Bronchial epithelial cell (primary cell): ENCODE data around the gene OR2T10. TPM values are rescaled to one million over a fixed set of nuclear protein-coding genes. Genes with fewer than 3 reads are reported as not detected.

Experiments
- total RNA-seq: library from RNA; depleted of rRNA; stranded (reverse); fragments of >200 nt; gene quantifications from 2 replicates; pipeline ENCODE4 v1.2.1, GENCODE V29; 2014

The OR2T10 gene
- total RNA-seq, 1 donor from 2014 or later: not detected

Other genes with a start within 250 kb of the OR2T10 start
- not detected in 2 replicates for gene OR14C36, start 248.9 kb downstream of the OR2T10 start, total RNA-seq
- gene OR2T4, start 236.0 kb downstream of the OR2T10 start, total RNA-seq: not detected in 2 replicates
- gene OR2T6, start 222.0 kb downstream of the OR2T10 start, total RNA-seq: not detected in 2 replicates
- gene OR2T1, start 194.7 kb downstream of the OR2T10 start, total RNA-seq: not detected in 2 replicates
- not detected in 2 replicates for gene OR2T2, start 152.1 kb downstream of the OR2T10 start, total RNA-seq
- gene OR2T3, start 124.3 kb downstream of the OR2T10 start, total RNA-seq: not detected in 2 replicates
- gene OR2T5, start 109.1 kb downstream of the OR2T10 start, total RNA-seq: not detected in 2 replicates
- not detected in 2 replicates for gene OR2G6, start 89.6 kb downstream of the OR2T10 start, total RNA-seq
- not detected in 2 replicates for gene OR2T29, start 34.9 kb downstream of the OR2T10 start, total RNA-seq
- gene OR2T34, start 22.9 kb downstream of the OR2T10 start, total RNA-seq: not detected in 2 replicates
- gene OR2T11, start 37.4 kb upstream of the OR2T10 start, total RNA-seq: not detected in 2 replicates
- not detected in 2 replicates for gene OR2T35, start 47.6 kb upstream of the OR2T10 start, total RNA-seq
- not detected in 2 replicates for gene OR2T27, start 57.8 kb upstream of the OR2T10 start, total RNA-seq
- not detected in 2 replicates for gene OR14I1, start 105.1 kb upstream of the OR2T10 start, total RNA-seq
- not detected in 2 replicates for gene LYPD8, start 158.1 kb upstream of the OR2T10 start, total RNA-seq
- gene SH3BP5L, start 228.2 kb upstream of the OR2T10 start, total RNA-seq: 17.1 and 20.9 TPM in 2 replicates
- 15.3 and 18.8 TPM in 2 replicates for gene ZNF672, start 240.5 kb upstream of the OR2T10 start, total RNA-seq